Body of pancreas (tissue), 4 donors: ENCODE data around the gene BIK.

Source experiments
- POLR2A ChIP-seq, 3 donors: fragments of 450-650 bp; IDR thresholded peaks; one replicate each; pipeline ENCODE4 v1.6.1; 2016; ENCODE audit warnings: antibody characterized with exemption in 3 of 3, mild to moderate bottlenecking in 2 of 3
- TF ChIP-seq, protein P1 (sequence below), 7 experiments: fragments of 450-650 bp in 4 of 7; fragments of 200-600 bp in 3 of 7; sonication (generic) in 3 of 7; IDR thresholded peaks; one replicate each; pipeline ENCODE4 v1.5.1; 2016 to 2019; ENCODE audit warnings: antibody characterized with exemption in 7 of 7

DNA sequence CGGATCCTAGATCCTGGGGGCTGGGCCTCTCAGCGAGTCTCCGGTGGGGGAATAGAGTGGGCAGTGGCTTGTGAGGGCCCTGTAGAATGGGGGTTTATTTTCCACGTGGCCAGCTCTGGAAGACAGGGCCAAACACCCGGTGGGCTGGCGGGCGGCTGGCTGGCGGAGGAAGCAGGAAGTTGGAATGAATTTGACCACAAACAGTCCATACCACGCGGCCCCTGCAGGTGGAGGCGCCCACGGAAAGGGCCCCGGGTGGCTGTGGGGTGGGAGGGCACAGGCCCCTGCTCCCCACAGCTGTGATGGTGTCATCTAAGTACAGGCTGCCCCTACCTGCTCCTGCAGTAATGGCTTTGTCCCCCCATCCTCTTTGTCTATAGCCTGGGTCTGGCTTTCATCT lies 17.6 kb downstream of the BIK start:
- TF ChIP-seq, protein P1, sequence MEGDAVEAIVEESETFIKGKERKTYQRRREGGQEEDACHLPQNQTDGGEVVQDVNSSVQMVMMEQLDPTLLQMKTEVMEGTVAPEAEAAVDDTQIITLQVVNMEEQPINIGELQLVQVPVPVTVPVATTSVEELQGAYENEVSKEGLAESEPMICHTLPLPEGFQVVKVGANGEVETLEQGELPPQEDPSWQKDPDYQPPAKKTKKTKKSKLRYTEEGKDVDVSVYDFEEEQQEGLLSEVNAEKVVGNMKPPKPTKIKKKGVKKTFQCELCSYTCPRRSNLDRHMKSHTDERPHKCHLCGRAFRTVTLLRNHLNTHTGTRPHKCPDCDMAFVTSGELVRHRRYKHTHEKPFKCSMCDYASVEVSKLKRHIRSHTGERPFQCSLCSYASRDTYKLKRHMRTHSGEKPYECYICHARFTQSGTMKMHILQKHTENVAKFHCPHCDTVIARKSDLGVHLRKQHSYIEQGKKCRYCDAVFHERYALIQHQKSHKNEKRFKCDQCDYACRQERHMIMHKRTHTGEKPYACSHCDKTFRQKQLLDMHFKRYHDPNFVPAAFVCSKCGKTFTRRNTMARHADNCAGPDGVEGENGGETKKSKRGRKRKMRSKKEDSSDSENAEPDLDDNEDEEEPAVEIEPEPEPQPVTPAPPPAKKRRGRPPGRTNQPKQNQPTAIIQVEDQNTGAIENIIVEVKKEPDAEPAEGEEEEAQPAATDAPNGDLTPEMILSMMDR (IDR thresholded peaks at IDR 0.05) = no peak
- TF ChIP-seq POLR2A (IDR thresholded peaks at IDR 0.05) = no peak
